Liver (tissue), 10 donors: ENCODE data around the gene SRGAP3. TPM values are rescaled to one million over a fixed set of nuclear protein-coding genes. Genes with fewer than 3 reads are reported as not detected.

ENCODE experiments used
- DNase-seq: peaks from one replicate; pipeline ENCODE4 v3.0.0-alpha.2; 2017; ENCODE audit warnings: low spot score
- H3K27ac ChIP-seq, 2 donors: one replicate each; pipeline ENCODE4 v1.7.0; 2013; ENCODE audit warnings: inconsistent platforms in 2 of 2, low read length in 2 of 2, control low read depth in 1 of 2, low read depth in 1 of 2, mild to moderate bottlenecking in 1 of 2
- H3K27me3 ChIP-seq, 4 donors: one replicate each; pipeline versions ENCODE4 v1.6.1 to v1.7.0; 2013; ENCODE audit warnings: low read length in 3 of 4, inconsistent platforms in 1 of 4, mild to moderate bottlenecking in 1 of 4, moderate library complexity in 1 of 4; ENCODE audit not compliant: control insufficient read depth in 4 of 4, insufficient read depth in 4 of 4
- H3K36me3 ChIP-seq, 4 donors: one replicate each; pipeline versions ENCODE4 v1.6.1 to v1.7.0; 2013; ENCODE audit warnings: low read length in 3 of 4, mild to moderate bottlenecking in 3 of 4, low read depth in 1 of 4, moderate library complexity in 1 of 4; ENCODE audit not compliant: control insufficient read depth in 4 of 4, insufficient read depth in 3 of 4
- H3K4me1 ChIP-seq, 4 donors: one replicate each; pipeline versions ENCODE4 v1.6.1 to v1.7.0; 2013; ENCODE audit warnings: low read length in 3 of 4, mild to moderate bottlenecking in 3 of 4, moderate library complexity in 1 of 4; ENCODE audit not compliant: control insufficient read depth in 4 of 4, insufficient read depth in 4 of 4
- H3K4me3 ChIP-seq, 3 donors: one replicate each; pipeline versions ENCODE4 v1.6.1 to v1.7.0; 2013; ENCODE audit warnings: low read length in 3 of 3, control low read depth in 1 of 3, low read depth in 1 of 3, mild to moderate bottlenecking in 1 of 3
- H3K9ac ChIP-seq, 2 donors: one replicate each; pipeline ENCODE4 v1.7.0; 2013; ENCODE audit warnings: low read length in 2 of 2, mild to moderate bottlenecking in 2 of 2, moderate library complexity in 2 of 2, control low read depth in 1 of 2, low read depth in 1 of 2
- H3K9me3 ChIP-seq, 4 donors: one replicate each; pipeline versions ENCODE4 v1.6.1 to v1.7.0; 2013; ENCODE audit warnings: low read length in 3 of 4; ENCODE audit not compliant: control insufficient read depth in 4 of 4
- EGR1 ChIP-seq, 2 donors: IDR thresholded peaks; 2 replicates each; pipeline ENCODE4 v1.6.1; 2016 to 2018; ENCODE audit warnings: antibody characterized with exemption in 2 of 2, low read depth in 2 of 2
- HNF4G ChIP-seq: IDR thresholded peaks from 2 replicates; pipeline ENCODE4 v1.6.1; 2016; ENCODE audit warnings: antibody characterized with exemption
- REST ChIP-seq: IDR thresholded peaks from 2 replicates; pipeline ENCODE4 v1.6.1; 2016; ENCODE audit warnings: antibody characterized with exemption, mild to moderate bottlenecking
- TAF1 ChIP-seq: conservative IDR thresholded peaks from 2 replicates; pipeline ENCODE4 v1.6.1; 2016; ENCODE audit warnings: antibody characterized with exemption, mild to moderate bottlenecking
- WGBS: extraction: QIAGEN DNeasy Blood & Tissue Kit; methylation state at CpG from one replicate; pipeline ENCODE4 v1.1.7; 2013; 5-methylcytosine and 5-hydroxymethylcytosine counted together
- polyA plus RNA-seq, 2 donors: library from polyadenylated mRNA; stranded (reverse) in 1 of 2; unstranded in 1 of 2; fragments of 200-250 nt in 1 of 2; fragments of >200 nt in 1 of 2; fragmentation: Nextera tagmentation in 1 of 2; extraction: Ambion mirVana in 1 of 2; gene quantifications; one replicate each; pipeline versions ENCODE4 v1.2.1 to v1.2.3, GENCODE V29; 2013 to 2015
- small RNA-seq: library from RNA; depleted of rRNA; stranded (forward); fragments of <200 nt; gene quantifications from one replicate; pipeline ENCODE3, GENCODE V24; 2014
- total RNA-seq, 2 donors: library from RNA; depleted of rRNA; stranded (reverse); fragments of >200 nt; gene quantifications; one replicate each; pipeline ENCODE4 v1.2.3, GENCODE V29; 2014
- donor health status: healthy.
- donor health status: healthy.
- donor health status: healthy.
- donor health status: healthy.
- donor health status: healthy.

SRGAP3 gene
- total and polyA plus RNA-seq, 4 donors = 0.61 to 4.2 (median 1.6) TPM

GRCh38 chr3:8932507-8932906 is 316.9 kb downstream of the SRGAP3 start:
- no peak for TF ChIP-seq EGR1 (IDR thresholded peaks at IDR 0.05; ENCODE audit: low read depth in 2 of 2)
- no peak for TF ChIP-seq HNF4G
- 92% methylated on average over 2 of the region's 2 CpGs for WGBS
- Histone ChIP-seq H3K4me3 (no peak overlapping the region), H3K27ac (no peak overlapping the region), H3K9me3 (no peaks in the 10 kb centered on the region), H3K9ac (no peak overlapping the region), H3K27me3 (no peaks in the 10 kb centered on the region), H3K4me1 (no peaks in the 10 kb centered on the region), H3K36me3 (peaks cover 0 to 4% (median 0%) of the 10 kb centered on the region in 4 donors)
- no peak for DNase-seq

- TF ChIP-seq TAF1 (no peak), REST (no peak)
- WGBS = 98% methylated on average over 3 of the region's 3 CpGs
Measured at GRCh38 chr3:8931342-8931741, 318.1 kb downstream of the SRGAP3 start.

More at GRCh38 chr3:8931342-8931741, 318.1 kb downstream of the SRGAP3 start:
- H3K4me1 ChIP-seq = no peaks in the 10 kb centered on the region
- no peaks in the 10 kb centered on the region for H3K27me3 ChIP-seq
- no peaks in the 10 kb centered on the region for H3K9me3 ChIP-seq
- H3K9ac ChIP-seq = no peak overlapping the region
- H3K4me3 ChIP-seq = no peak overlapping the region
- no peak for DNase-seq
- peaks cover 0 to 4% (median 0%) of the 10 kb centered on the region in 4 donors for H3K36me3 ChIP-seq
- no peak overlapping the region for H3K27ac ChIP-seq

Small RNA genes lying within 50 kb of the gene (small RNA-seq; reads per million reads assigned to genes)
- gene RF00416 = not detected

Other genes starting within 250 kb of the SRGAP3 start
- 10 to 100 TPM; 21.9 to 24.5 TPM for gene THUMPD3, start 113.4 kb upstream of the SRGAP3 start, total RNA-seq
- gene THUMPD3, start 113.4 kb upstream of the SRGAP3 start, polyA plus RNA-seq = 10 to 100 TPM; 20.1 to 21.4 TPM
- 10 to 100 TPM; 20.6 to 76.6 TPM for gene SETD5, start 148.0 kb upstream of the SRGAP3 start, total RNA-seq
- gene SETD5, start 148.0 kb upstream of the SRGAP3 start, polyA plus RNA-seq = 10 to 100 TPM; 17.9 to 28.0 TPM